Activated naive CD8-positive, alpha-beta T cell treated with anti-CD3 and anti-CD28 coated beads, Interleukin-2, amount 50 U/mL, for 24 hours (primary cell): ENCODE measurements around the gene SLX4IP.

ENCODE experiments used
- ATAC-seq: fragments of 150-1000 bp; cut with Tn5 transposase; one replicate; pipeline ENCODE4 v1.10.0; 2021
- DNase-seq: peaks from one replicate; pipeline ENCODE4 v3.0.0; 2021
- H3K27ac Mint-ChIP-seq: one replicate; pipeline ENCODE4 v1.8.0; 2021; ENCODE audit warnings: mild to moderate bottlenecking, mixed read lengths
- H3K27me3 Mint-ChIP-seq: one replicate; pipeline ENCODE4 v1.8.0; 2021; ENCODE audit warnings: mixed read lengths
- H3K36me3 Mint-ChIP-seq: one replicate; pipeline ENCODE4 v1.8.0; 2021; ENCODE audit warnings: low read depth, mixed read lengths
- H3K4me1 Mint-ChIP-seq: one replicate; pipeline ENCODE4 v1.8.0; 2021; ENCODE audit warnings: mixed read lengths
- H3K4me3 Mint-ChIP-seq: one replicate; pipeline ENCODE4 v1.8.0; 2021; ENCODE audit warnings: mild to moderate bottlenecking, moderate library complexity, mixed read lengths
- H3K9me3 Mint-ChIP-seq: one replicate; pipeline ENCODE4 v1.8.0; 2021; ENCODE audit warnings: mixed read lengths

Gene SLX4IP

DNA sequence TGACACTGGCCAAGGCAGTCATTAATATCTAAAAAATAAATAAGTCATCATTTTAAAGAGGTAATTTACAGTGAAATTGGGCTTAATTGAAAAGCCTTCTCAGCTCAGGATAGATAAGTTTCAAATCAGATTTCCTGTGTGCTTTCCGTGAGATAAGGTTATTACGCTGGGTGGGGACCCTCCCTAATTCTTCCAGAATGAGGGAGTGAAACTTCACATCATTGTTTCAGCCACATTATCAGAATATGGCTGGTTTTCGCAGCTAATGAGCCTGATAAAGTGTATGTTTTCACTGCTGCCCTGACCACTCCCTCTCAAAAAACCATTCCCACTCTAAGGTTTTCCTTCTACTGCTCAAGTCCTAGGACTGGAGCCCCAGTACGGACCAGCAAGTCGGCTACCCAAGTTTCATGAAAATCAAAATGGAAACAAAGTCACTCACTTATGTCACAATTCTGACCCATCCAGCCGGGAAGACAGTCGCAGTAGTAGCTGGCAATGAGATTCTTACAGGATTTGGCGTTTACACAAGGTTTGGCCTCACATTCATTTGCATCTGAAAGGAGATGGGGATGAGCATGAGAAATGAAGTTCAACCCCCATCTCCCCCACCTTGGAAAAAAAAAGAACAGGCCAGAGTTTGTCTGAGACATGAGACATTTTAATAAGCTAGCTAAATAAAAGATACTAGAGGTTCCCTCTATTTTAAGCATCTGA, 214.1 kb downstream of the SLX4IP start:
- Mint-ChIP-seq H3K27me3 (peaks cover 19% of the 10 kb centered on the region), H3K4me3 (no peak overlapping the region), H3K4me1 (no peaks in the 10 kb centered on the region), H3K27ac (no peak overlapping the region), H3K36me3 (no peaks in the 10 kb centered on the region), H3K9me3 (no peaks in the 10 kb centered on the region)
- no peak for DNase-seq
- ATAC-seq, result no peak

DNA sequence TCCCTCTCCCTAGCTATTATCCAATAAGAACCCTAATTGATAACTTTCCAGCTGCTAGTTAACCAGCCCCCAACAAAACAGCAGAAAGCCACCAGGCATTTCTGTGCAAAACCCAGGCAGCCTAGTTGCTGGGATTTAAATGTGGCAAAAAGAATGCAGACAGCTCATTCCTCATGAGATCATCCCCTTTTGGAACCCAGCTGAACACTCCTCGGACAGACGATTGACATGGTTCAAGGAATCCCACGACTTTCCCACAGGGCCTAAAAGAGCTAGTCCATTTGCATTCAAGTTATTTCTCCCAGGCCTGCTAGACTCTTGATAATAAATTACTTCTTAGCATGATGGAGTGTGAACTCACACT, 214.7 kb downstream of the SLX4IP start:
- Mint-ChIP-seq H3K27ac (no peak overlapping the region), H3K27me3 (peaks cover 19% of the 10 kb centered on the region), H3K4me3 (no peak overlapping the region), H3K36me3 (no peaks in the 10 kb centered on the region), H3K9me3 (no peaks in the 10 kb centered on the region), H3K4me1 (no peaks in the 10 kb centered on the region)
- no peak for DNase-seq
- ATAC-seq, result no peak

DNA sequence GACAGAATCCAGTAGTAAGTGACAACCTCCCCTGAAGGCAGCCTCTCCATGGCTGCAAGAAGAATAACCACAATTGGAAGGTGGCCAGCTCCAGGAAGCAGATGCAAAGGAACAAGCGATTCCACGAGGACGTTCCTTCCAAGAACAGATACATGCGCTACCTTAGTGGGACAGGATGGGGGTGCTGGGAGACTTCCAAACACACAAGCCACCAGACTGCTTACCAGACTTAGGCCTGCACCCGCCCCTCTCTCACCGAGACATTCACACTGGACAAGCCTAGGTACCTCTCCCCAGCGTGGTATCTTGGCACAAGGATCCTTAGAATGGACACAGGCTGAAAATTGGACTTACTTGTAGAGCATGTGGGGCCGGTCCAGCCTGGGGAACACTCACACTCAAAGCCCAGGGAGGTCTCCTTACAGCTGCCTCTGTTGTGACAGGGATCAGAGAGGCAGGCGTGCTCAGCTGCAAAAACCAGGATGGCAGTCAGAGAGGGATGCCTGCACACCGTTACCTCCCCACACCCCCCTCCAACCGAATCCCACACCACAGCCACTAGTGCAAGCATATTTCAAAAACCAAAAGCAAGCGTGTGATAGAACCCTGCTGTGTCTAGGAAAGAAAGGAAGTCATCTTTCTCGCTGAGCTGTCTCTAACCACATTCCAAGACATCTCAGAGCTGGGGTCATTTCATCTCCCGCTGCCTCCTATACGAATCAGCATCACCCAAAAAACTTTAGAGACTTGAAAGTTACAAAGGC, 216.3 kb downstream of the SLX4IP start:
- Mint-ChIP-seq H3K4me3 (no peak overlapping the region), H3K27me3 (peaks cover 21% of the 10 kb centered on the region), H3K27ac (no peak overlapping the region), H3K4me1 (no peaks in the 10 kb centered on the region), H3K36me3 (no peaks in the 10 kb centered on the region), H3K9me3 (no peaks in the 10 kb centered on the region)
- DNase-seq (no peak), ATAC-seq (no peak)

DNA sequence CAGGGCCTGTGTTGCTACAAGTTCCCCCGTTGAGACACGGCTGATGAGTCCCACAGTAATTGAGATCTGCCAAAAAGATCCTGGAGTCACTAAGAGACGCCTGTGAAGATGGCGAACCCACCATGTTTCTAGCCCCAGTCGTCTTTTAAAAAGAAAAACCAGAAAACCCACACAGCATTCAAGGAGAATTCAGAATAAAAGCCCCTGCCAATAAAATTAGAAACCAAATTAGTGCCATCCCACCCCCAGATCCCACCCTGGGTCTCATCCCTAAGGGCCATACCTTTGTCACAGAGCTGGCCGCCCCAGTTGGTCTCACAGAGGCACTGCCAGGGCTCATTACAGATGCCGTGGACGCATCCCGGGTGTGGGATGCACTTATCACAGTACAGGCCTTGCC, 217.1 kb downstream of the SLX4IP start:
- DNase-seq, result no peak

DNA sequence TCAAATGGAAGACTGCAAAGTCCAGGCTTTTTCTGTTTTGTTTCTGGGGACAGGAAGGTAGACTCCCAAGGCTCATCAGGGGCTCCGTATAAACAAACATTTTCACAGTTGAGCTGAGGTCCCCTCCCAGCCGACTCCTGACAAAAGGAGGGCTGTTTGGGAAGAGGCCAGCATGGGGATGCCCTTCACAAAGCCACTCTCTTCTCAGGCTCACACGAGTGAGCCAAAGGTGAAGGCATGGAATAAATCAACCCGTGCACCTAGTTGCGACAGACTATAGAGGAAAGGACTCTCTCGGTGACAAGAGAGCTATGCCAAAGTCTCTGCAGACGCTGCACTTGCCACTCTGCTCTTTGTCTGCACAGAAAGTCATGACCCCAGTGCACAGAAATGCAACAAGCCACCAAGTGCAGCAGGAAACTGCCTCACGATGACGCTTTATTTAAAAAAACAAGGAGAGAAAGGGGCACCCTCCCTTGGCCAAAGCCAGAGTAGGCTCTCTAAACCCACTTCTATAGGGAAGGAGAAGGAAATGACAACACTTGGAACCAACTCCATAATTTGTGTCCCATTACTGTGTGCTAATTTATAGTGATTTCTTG, 217.7 kb downstream of the SLX4IP start:
- Mint-ChIP-seq H3K27ac (no peak overlapping the region), H3K27me3 (peaks cover 20% of the 10 kb centered on the region), H3K4me3 (no peak overlapping the region), H3K36me3 (no peaks in the 10 kb centered on the region), H3K4me1 (no peaks in the 10 kb centered on the region), H3K9me3 (no peaks in the 10 kb centered on the region)
- ATAC-seq, result no peak
- DNase-seq, result no peak

More for the DNA sequence above, 217.1 kb downstream of the SLX4IP start:
- Mint-ChIP-seq H3K36me3 (no peaks in the 10 kb centered on the region), H3K27ac (no peak overlapping the region), H3K9me3 (no peaks in the 10 kb centered on the region), H3K27me3 (peaks cover 18% of the 10 kb centered on the region), H3K4me3 (no peak overlapping the region), H3K4me1 (no peaks in the 10 kb centered on the region)
- no peak for ATAC-seq

DNA sequence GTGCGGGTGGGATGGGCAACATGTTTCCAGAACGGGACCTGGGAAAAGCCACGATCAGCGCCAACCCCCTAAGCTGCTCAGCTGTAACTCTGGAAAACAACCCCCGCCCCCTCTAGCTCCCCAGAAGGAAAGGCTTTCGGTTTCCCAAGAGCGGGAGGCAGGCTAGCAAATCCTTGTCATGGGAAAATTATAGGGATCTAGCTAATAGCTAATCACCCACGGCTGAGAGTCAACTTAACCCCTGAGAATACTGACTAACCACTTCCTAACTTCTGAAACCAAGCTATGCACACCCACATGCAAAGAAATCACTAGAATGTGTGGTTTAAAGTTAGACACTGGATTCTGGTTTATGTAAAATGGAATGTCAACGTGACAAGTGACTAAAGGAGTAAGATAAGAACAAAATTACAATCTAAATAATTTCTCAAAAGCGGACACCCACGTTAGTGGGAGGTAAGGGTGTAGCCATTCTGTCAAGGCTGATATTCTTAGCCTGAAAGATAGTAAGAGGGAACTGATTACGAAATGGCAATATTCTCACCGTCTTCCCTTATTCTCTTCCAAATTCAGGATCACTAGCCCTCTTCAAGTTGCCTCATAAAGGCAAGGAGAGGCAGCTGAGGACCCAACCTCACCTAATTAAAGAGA, 218.6 kb downstream of the SLX4IP start:
- Mint-ChIP-seq H3K4me1 (no peaks in the 10 kb centered on the region), H3K27me3 (peaks cover 20% of the 10 kb centered on the region), H3K9me3 (no peaks in the 10 kb centered on the region), H3K4me3 (no peak overlapping the region), H3K36me3 (no peaks in the 10 kb centered on the region), H3K27ac (no peak overlapping the region)
- ATAC-seq, result no peak
- no peak for DNase-seq

DNA sequence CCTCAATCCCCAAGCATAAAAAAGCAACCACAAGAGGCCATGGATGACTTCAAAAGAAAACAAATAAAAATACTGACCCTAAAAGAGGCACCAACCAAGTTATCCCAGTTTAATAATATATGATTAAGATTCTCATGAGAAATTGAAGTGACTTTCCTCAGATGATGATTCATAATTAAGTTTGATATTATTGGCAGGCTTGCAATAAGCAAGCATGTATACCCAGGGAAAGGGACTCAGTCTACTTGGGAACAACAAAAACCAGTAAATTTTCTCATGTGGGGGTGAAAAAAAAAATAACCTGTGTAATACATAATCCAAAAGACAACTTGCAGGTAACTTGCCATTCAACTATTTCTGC, 219.1 kb downstream of the SLX4IP start:
- ATAC-seq (no peak), DNase-seq (no peak)
- Mint-ChIP-seq H3K9me3 (no peaks in the 10 kb centered on the region), H3K36me3 (no peaks in the 10 kb centered on the region), H3K27me3 (peaks cover 20% of the 10 kb centered on the region), H3K27ac (no peak overlapping the region), H3K4me1 (no peaks in the 10 kb centered on the region), H3K4me3 (no peak overlapping the region)

DNA sequence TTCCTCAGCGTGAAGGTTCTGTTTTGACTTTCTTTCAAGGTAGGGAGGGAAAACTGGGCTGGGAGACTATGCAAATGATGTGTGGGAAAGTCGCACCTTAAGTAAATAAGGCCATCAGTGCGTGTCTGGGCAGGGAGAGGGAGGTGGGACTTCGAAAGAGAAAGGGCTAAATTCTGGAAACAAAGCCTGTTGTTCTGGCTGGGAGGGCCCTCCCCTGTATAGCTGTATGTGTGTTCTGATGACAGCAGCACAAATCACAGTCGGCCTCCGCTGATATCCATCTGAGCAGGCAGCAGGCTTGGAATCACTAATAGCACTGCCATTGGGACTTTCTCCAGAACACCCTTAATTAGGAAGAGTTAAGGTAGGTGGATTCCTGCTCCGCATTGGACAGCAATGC, 219.5 kb downstream of the SLX4IP start:
- DNase-seq (no peak), ATAC-seq (no peak)
- Mint-ChIP-seq H3K4me3 (no peak overlapping the region), H3K4me1 (no peaks in the 10 kb centered on the region), H3K27ac (no peak overlapping the region), H3K9me3 (no peaks in the 10 kb centered on the region), H3K27me3 (peaks cover 20% of the 10 kb centered on the region), H3K36me3 (no peaks in the 10 kb centered on the region)

DNA sequence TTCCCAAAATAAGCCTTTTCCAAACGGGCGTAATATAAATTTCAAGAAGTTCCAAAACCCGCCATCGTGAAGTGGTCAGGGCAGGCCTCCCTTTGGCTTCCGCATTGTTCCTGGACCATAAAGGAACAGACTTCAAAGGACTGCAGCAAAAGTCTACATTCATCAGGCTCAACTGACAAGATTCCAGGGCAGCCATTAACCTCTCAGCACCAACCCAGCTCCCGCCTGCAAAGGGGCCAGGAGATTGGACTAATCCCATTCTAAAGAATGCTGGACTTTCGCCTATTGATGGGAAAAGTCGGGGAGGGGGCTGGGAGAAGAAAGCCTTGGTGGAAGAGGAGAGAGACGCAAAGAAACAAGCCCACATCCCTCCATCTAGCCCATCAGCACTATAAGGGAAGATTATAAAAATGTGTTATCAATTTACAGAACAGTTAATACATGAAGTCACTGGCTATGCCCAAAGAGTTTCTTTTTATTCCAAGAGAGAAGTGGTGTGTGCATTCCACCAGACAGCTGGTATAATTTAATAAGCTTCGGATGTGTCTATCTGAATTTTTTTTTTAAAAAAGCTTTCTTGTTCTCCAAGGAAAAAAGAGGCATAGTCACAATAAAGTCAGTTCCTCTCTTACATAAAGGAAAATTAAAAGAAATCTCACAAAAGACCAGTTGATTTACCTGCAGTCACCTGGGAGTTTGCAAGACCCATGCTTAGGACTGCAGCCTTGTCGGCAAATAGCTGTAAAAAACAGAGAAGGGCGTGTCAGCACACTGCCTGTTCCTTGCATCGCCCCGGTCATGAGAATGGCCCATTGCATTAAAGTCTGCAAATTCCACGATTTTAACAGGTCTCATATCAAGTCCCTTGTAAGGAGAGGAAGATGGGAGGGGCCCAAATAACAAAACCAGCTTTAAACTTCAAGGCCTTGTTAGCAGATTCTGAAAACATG, 220.9 kb downstream of the SLX4IP start:
- no peak overlapping the region for H3K4me3 Mint-ChIP-seq
- ATAC-seq (no peak), DNase-seq (no peak)
- H3K9me3 Mint-ChIP-seq, result no peaks in the 10 kb centered on the region
- no peaks in the 10 kb centered on the region for H3K36me3 Mint-ChIP-seq
- no peak overlapping the region for H3K27ac Mint-ChIP-seq
- H3K27me3 Mint-ChIP-seq, result peaks cover 18% of the 10 kb centered on the region
- no peaks in the 10 kb centered on the region for H3K4me1 Mint-ChIP-seq

DNA sequence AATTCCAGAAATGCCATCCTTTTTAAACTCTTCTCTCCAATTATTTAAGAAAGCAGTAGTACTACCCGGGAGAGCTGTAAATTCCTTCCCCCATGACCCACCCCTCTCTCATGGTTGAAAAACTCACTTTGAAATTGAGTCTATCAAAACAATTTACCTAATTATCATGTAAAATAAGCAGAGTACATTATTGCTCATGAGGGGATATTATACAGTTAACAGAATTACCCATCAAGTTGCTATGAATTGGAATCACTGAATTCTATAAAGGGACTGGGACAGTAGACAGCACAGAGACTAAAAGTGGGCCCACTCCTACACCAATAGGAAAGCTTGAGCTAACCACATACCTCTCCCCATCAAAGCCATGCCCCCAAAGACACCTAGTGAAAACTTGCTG, 222.3 kb downstream of the SLX4IP start:
- DNase-seq, result no peak
- H3K4me3 Mint-ChIP-seq, result no peak overlapping the region
- no peaks in the 10 kb centered on the region for H3K4me1 Mint-ChIP-seq
- peaks cover 22% of the 10 kb centered on the region for H3K27me3 Mint-ChIP-seq
- no peak for ATAC-seq
- no peak overlapping the region for H3K27ac Mint-ChIP-seq
- H3K36me3 Mint-ChIP-seq, result no peaks in the 10 kb centered on the region
- no peaks in the 10 kb centered on the region for H3K9me3 Mint-ChIP-seq

DNA sequence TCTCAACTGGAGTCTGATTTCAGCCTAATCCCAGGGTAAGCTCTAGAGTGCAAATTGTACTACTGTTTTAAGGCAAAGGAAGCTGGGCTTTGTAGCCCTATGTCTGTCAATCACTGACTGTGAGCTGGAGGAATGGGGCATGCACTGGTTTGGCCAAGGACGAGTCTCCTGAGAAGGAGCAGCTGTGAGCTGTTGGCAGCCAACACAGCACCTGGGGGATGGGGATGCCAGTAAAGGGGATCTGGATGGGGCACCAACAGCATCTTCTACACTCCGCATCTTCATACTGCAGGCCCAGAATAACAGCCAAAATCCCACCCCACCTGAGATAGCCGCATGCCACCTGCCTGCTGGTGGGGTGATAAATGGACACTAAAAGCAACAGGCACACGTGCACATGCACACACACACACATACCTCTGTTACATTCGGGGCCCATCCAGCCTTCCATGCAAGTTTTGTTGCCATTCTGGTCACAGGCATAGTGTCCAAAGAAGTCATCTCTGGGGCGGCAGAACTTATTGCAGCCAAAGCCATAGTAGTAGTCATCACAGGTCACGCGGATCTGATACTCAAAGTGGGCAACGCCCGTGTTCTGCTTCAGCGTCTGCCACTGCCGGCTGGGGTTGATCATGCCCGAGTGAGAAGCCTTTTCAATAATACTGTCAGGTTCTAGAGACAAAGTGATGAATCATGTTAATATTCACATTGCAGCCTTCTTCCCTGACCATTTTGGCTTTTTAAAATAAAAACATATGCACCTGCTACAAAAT, 223.1 kb downstream of the SLX4IP start:
- DNase-seq, result no peak
- ATAC-seq, result no peak
- peaks cover 16% of the 10 kb centered on the region for H3K27me3 Mint-ChIP-seq
- no peaks in the 10 kb centered on the region for H3K9me3 Mint-ChIP-seq
- H3K4me3 Mint-ChIP-seq, result no peak overlapping the region
- H3K4me1 Mint-ChIP-seq, result no peaks in the 10 kb centered on the region
- H3K27ac Mint-ChIP-seq, result no peak overlapping the region
- H3K36me3 Mint-ChIP-seq, result no peaks in the 10 kb centered on the region

DNA sequence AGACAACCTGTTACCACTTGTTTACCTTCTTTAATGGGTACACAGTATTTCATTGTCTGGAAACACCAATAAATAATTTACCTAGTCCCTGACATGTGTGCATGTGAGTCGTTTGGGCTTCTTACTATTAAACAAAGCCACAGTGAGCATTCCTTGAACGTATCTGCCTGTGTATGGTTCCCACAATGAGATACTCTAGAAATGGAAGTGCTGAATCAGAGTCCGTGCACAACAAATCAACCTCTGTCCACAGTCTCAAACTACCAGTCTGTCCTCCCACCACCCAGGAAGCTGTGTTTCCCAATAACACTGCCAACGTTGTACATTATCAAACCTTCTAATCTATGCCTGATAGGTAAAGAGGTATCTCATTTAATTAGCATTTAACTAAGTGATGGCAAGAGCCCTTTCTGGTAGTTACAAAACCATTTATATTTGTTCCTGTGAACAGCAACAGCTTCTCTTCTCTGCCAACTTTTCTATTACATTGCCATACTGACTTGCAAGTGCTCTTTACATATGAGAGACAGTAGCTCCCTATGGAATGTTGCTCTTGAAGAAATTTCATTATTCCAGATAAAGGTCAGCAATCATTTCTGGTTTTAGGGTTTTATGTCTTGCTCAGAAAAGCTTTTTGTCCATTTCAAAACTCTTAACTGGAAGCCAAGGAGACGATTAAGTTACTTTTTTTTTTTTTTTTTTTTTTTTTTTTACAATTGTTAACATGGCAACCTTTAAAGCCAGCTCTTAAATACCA, 223.9 kb downstream of the SLX4IP start:
- no peaks in the 10 kb centered on the region for H3K36me3 Mint-ChIP-seq
- DNase-seq, result no peak
- H3K27me3 Mint-ChIP-seq, result peaks cover 14% of the 10 kb centered on the region
- H3K4me1 Mint-ChIP-seq, result no peaks in the 10 kb centered on the region
- H3K9me3 Mint-ChIP-seq, result no peaks in the 10 kb centered on the region
- no peak for ATAC-seq
- H3K27ac Mint-ChIP-seq, result no peak overlapping the region
- H3K4me3 Mint-ChIP-seq, result no peak overlapping the region
